GM23338 (cell line): ENCODE data around the gene LSM3. TPM values are rescaled to one million over a fixed set of nuclear protein-coding genes. Genes with fewer than 3 reads are reported as not detected.
A peak's percentile ranks its signal among the peaks of the same experiment; 100 is the strongest.

Source experiments
- ATAC-seq: fragments of 200-7000 bp; cut with Tn5 transposase; 3 replicates; pipeline ENCODE4 v1.9.1; 2020
- DNase-seq: peaks from one replicate; pipeline ENCODE4 v3.0.0-alpha.2; 2015; ENCODE audit warnings: low spot score
- H2AFZ ChIP-seq: fragments of 200-600 bp; sonication (generic); 2 replicates; pipeline ENCODE4 v1.8.0; 2016; ENCODE audit warnings: antibody characterized with exemption, mild to moderate bottlenecking, moderate library complexity
- H3F3A ChIP-seq: fragments of 200-600 bp; sonication (generic); replicated peaks from 2 replicates; pipeline ENCODE4 v1.8.0; 2017; ENCODE audit warnings: antibody characterized with exemption, mixed run types, low read depth
- H3K27ac ChIP-seq: fragments of 200-600 bp; sonication (generic); 2 replicates; pipeline ENCODE4 v1.6.1; 2016; ENCODE audit warnings: low read depth
- H3K27me3 ChIP-seq: fragments of 200-600 bp; sonication (generic); 2 replicates; pipeline ENCODE4 v1.8.0; 2016; ENCODE audit warnings: mild to moderate bottlenecking, mixed run types, moderate library complexity; ENCODE audit not compliant: insufficient read depth
- H3K36me3 ChIP-seq: fragments of 200-600 bp; sonication (generic); 2 replicates; pipeline ENCODE4 v1.8.0; 2016; ENCODE audit warnings: mild to moderate bottlenecking; ENCODE audit not compliant: insufficient read depth
- H3K4me1 ChIP-seq: fragments of 200-600 bp; sonication (generic); 2 replicates; pipeline ENCODE4 v1.8.0; 2016; ENCODE audit warnings: mild to moderate bottlenecking, moderate library complexity; ENCODE audit not compliant: insufficient read depth
- H3K4me2 ChIP-seq: fragments of 200-600 bp; sonication (generic); 2 replicates; pipeline ENCODE4 v1.7.1; 2017; ENCODE audit warnings: mixed run types
- H3K4me3 ChIP-seq: fragments of 200-600 bp; sonication (generic); 2 replicates; pipeline ENCODE4 v1.6.1; 2016; ENCODE audit warnings: mixed run types
- H3K79me2 ChIP-seq: fragments of 200-600 bp; sonication (generic); replicated peaks from 2 replicates; pipeline ENCODE4 v1.8.0; 2017; ENCODE audit warnings: mild to moderate bottlenecking; ENCODE audit not compliant: insufficient read depth
- H3K9me2 ChIP-seq: fragments of 200-600 bp; sonication (generic); 2 replicates; pipeline ENCODE4 v1.8.0; 2017; ENCODE audit not compliant: insufficient read depth
- H4K20me1 ChIP-seq: fragments of 200-600 bp; sonication (generic); replicated peaks from 2 replicates; pipeline ENCODE4 v1.8.0; 2017; ENCODE audit warnings: mild to moderate bottlenecking; ENCODE audit not compliant: insufficient read depth
- H3K27ac Mint-ChIP-seq: 2 replicates; pipeline ENCODE4 v1.8.0; 2020; ENCODE audit warnings: inconsistent platforms, mild to moderate bottlenecking, moderate library complexity, mixed read lengths
- H3K27me3 Mint-ChIP-seq: 3 replicates; pipeline ENCODE4 v1.8.0; 2022; ENCODE audit warnings: low read depth, mild to moderate bottlenecking, moderate library complexity, mixed read lengths, inconsistent platforms; ENCODE audit not compliant: insufficient read depth, poor library complexity
- H3K36me3 Mint-ChIP-seq: 3 replicates; pipeline ENCODE4 v1.8.0; 2021; ENCODE audit warnings: low read depth, mild to moderate bottlenecking, inconsistent platforms, moderate library complexity, mixed read lengths
- H3K4me1 Mint-ChIP-seq: 3 replicates; pipeline ENCODE4 v1.8.0; 2020; ENCODE audit warnings: mild to moderate bottlenecking, inconsistent platforms, mixed read lengths
- H3K4me3 Mint-ChIP-seq: 3 replicates; pipeline ENCODE4 v1.8.0; 2021; ENCODE audit warnings: moderate library complexity, mild to moderate bottlenecking, inconsistent platforms, mixed read lengths
- H3K9me3 Mint-ChIP-seq: 3 replicates; pipeline ENCODE4 v1.8.0; 2020; ENCODE audit warnings: moderate library complexity, mild to moderate bottlenecking, inconsistent platforms, mixed read lengths
- ETS1 ChIP-seq: IDR thresholded peaks from 2 replicates; pipeline ENCODE4 v1.6.1; 2016; ENCODE audit warnings: antibody characterized with exemption
- NANOG ChIP-seq: IDR thresholded peaks from 2 replicates; pipeline ENCODE4 v1.6.1; 2016; ENCODE audit warnings: antibody characterized with exemption, borderline replicate concordance
- POLR2AphosphoS5 ChIP-seq: IDR thresholded peaks from 2 replicates; pipeline ENCODE4 v1.6.1; 2016; ENCODE audit warnings: antibody characterized with exemption, low read depth
- REST ChIP-seq: IDR thresholded peaks from one replicate; pipeline ENCODE4 v1.6.1; 2018; ENCODE audit warnings: antibody characterized with exemption; ENCODE audit not compliant: unreplicated experiment
- ZNF114 ChIP-seq: fragments of 250-450 bp; sonication (Bioruptor Pico); IDR thresholded peaks from 2 replicates; pipeline ENCODE4 v1.5.0; 2020; ENCODE audit warnings: mild to moderate bottlenecking, moderate library complexity
- ZNF462 ChIP-seq: fragments of 250-450 bp; sonication (Bioruptor Pico); IDR thresholded peaks from 2 replicates; pipeline ENCODE4 v1.5.0; 2020; ENCODE audit warnings: mild to moderate bottlenecking, moderate library complexity
- polyA plus RNA-seq: library from polyadenylated mRNA; unstranded; fragments of >200 nt; fragmentation: Nextera tagmentation; extraction: Ambion mirVana; gene quantifications from 2 replicates; pipeline ENCODE4 v1.2.1, GENCODE V29; 2016
- total RNA-seq: library from RNA; depleted of rRNA; stranded (reverse); fragments of >200 nt; shearing (Covaris generic); gene quantifications from 2 replicates; pipeline ENCODE4 v1.2.3, GENCODE V29; 2014

LSM3 gene
- total and polyA plus RNA-seq, 2 experiments from 2014 or later, result 20.1 to 71.5 TPM

GRCh38 chr3:14175383-14176037, 3.1 kb upstream of the LSM3 start:
- H3K27ac Mint-ChIP-seq, result no peak overlapping the region
- Histone ChIP-seq H3K27ac (no peak overlapping the region), H2AFZ (no peak overlapping the region), H3K79me2 (peaks cover 60% of the 10 kb centered on the region), H3K4me3 (no peak overlapping the region), H3K4me1 (peaks cover 14% of the 10 kb centered on the region), H3K4me2 (peak overlapping the region; percentile 6; the same call in 1 of the 2 replicates), H4K20me1 (no peaks in the 10 kb centered on the region; the same call in 1 of the 2 replicates), H3K9me2 (no peaks in the 10 kb centered on the region), H3F3A (no peaks in the 10 kb centered on the region), H3K36me3 (peaks cover 16% of the 10 kb centered on the region), H3K27me3 (no peaks in the 10 kb centered on the region)
- DNase-seq (no peak), ATAC-seq (no peak)
- peaks cover 10% of the 10 kb centered on the region for H3K27me3 Mint-ChIP-seq
- no peak for TF ChIP-seq REST
- no peak for TF ChIP-seq NANOG
- TF ChIP-seq POLR2AphosphoS5, result no peak
- no peak for TF ChIP-seq ETS1
- TF ChIP-seq ZNF462, result no peak
- no peak for TF ChIP-seq ZNF114
- 0 out of 3 replicates have a peak, but pooled peaks cover 3% of the 10 kb centered on the region for H3K9me3 Mint-ChIP-seq
- peaks cover 22% of the 10 kb centered on the region for H3K36me3 Mint-ChIP-seq
- H3K4me3 Mint-ChIP-seq, result no peak overlapping the region
- peaks cover 27% of the 10 kb centered on the region for H3K4me1 Mint-ChIP-seq
